ENCODE measurements around the gene CTTNBP2. TPM values are rescaled to one million over a fixed set of nuclear protein-coding genes. Genes with fewer than 3 reads are reported as not detected.

CTTNBP2 gene
- total RNA-seq, 1 donor from 2014 or later = 25.0 TPM

DNA sequence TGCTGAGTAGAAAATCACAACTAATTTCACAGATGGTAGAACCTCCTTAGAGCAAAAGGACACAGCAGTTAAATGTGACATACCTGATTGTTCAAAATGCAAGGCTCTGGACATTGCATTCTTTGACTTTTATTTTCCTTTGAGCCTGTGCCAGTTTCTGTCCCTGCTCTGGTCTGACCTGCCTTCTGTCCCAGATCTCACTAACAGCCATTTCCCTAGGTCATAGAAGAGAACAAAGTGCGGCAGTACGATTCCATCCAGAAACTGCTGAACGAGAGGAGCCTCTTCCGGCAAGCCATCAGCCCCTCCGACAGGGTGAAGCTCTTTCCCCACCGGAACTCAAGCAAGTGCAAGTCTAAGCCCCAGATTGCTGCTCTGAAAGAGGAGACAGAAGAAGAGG is 206.6 kb downstream of the CTTNBP2 start:
- no peak for TF ChIP-seq POLR2A (IDR thresholded peaks at IDR 0.05)
- TF ChIP-seq, protein P1, sequence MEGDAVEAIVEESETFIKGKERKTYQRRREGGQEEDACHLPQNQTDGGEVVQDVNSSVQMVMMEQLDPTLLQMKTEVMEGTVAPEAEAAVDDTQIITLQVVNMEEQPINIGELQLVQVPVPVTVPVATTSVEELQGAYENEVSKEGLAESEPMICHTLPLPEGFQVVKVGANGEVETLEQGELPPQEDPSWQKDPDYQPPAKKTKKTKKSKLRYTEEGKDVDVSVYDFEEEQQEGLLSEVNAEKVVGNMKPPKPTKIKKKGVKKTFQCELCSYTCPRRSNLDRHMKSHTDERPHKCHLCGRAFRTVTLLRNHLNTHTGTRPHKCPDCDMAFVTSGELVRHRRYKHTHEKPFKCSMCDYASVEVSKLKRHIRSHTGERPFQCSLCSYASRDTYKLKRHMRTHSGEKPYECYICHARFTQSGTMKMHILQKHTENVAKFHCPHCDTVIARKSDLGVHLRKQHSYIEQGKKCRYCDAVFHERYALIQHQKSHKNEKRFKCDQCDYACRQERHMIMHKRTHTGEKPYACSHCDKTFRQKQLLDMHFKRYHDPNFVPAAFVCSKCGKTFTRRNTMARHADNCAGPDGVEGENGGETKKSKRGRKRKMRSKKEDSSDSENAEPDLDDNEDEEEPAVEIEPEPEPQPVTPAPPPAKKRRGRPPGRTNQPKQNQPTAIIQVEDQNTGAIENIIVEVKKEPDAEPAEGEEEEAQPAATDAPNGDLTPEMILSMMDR (IDR thresholded peaks at IDR 0.05) = no peak
- TF ChIP-seq POLR2AphosphoS5 (IDR thresholded peaks at IDR 0.05; ENCODE audit: insufficient read depth in 1 of 2, low read depth in 1 of 2) = no peak
- no peaks in the 10 kb centered on the region for H3K4me1 ChIP-seq
- H3K36me3 ChIP-seq = no peaks in the 10 kb centered on the region
- no peaks in the 10 kb centered on the region for H3K9me3 ChIP-seq
- H3K27me3 ChIP-seq = no peaks in the 10 kb centered on the region
- intact Hi-C loops (cut with DNase I) = no loop called here
- DNase-seq (ENCODE audit: extremely low spot score in 2 of 2) = no peak
- H3K4me3 ChIP-seq = no peak overlapping the region
- H3K27ac ChIP-seq = no peak overlapping the region

DNA sequence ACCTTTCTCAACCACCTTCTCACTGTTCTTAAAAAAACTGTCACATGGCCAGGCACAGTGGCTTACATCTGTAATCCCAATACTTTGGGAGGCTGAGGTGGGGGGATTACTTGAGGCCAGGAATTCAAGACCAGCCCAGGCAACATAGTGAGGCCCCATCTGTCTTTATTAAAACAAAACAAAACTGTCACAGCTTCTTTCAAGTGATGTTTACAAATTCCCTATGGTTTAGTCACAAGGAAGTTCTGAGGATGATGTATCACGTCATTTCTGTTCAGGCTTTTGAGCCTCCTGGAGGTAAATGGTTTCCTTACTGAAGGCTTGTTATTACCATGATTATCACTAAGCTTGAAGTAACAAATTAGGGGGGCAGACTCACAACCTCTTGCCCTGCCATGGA is 207.2 kb downstream of the CTTNBP2 start:
- Histone ChIP-seq H3K27ac (no peak overlapping the region), H3K4me3 (no peak overlapping the region), H3K9me3 (no peaks in the 10 kb centered on the region), H3K36me3 (no peaks in the 10 kb centered on the region), H3K4me1 (no peaks in the 10 kb centered on the region), H3K27me3 (no peaks in the 10 kb centered on the region)
- TF ChIP-seq, protein P1 (IDR thresholded peaks at IDR 0.05) = no peak
- TF ChIP-seq POLR2A (IDR thresholded peaks at IDR 0.05) (no peak), POLR2AphosphoS5 (IDR thresholded peaks at IDR 0.05; ENCODE audit: insufficient read depth in 1 of 2, low read depth in 1 of 2) (no peak)
- intact Hi-C loops (cut with DNase I) = no loop called here
- no peak for DNase-seq (ENCODE audit: extremely low spot score in 2 of 2)

DNA sequence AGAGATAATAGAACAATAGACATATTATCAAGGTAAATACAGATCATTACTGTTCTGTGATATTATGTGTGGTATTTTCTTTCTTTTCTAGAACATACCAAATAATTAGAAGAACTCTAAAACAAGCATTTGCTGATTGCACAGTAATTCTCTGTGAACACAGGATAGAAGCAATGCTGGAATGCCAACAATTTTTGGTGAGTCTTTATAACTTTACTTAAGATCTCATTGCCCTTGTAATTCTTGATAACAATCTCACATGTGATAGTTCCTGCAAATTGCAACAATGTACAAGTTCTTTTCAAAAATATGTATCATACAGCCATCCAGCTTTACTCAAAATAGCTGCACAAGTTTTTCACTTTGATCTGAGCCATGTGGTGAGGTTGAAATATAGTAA is 207.9 kb downstream of the CTTNBP2 start:
- intact Hi-C loops (cut with DNase I) = no loop called here
- DNase-seq (ENCODE audit: extremely low spot score in 2 of 2) = no peak
- Histone ChIP-seq H3K9me3 (no peaks in the 10 kb centered on the region), H3K27ac (no peak overlapping the region), H3K4me1 (no peaks in the 10 kb centered on the region), H3K4me3 (no peak overlapping the region), H3K36me3 (no peaks in the 10 kb centered on the region), H3K27me3 (no peaks in the 10 kb centered on the region)
- no peak for TF ChIP-seq POLR2A (IDR thresholded peaks at IDR 0.05)
- TF ChIP-seq, protein P1 (IDR thresholded peaks at IDR 0.05) = no peak
- TF ChIP-seq POLR2AphosphoS5 (IDR thresholded peaks at IDR 0.05; ENCODE audit: insufficient read depth in 1 of 2, low read depth in 1 of 2) = no peak

DNA sequence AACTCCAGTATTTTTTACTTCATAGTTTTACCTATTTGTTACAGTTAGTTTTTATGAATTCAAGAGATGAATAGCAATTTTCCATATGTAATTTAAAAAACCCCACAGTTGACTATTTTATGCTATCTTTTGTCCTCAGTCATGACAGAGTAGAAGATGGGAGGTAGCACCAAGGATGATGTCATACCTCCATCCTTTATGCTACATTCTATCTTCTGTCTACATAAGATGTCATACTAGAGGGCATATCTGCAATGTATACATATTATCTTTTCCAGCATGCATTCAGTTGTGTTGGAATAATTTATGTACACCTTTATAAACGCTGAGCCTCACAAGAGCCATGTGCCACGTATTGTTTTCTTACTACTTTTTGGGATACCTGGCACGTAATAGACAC is 209.2 kb downstream of the CTTNBP2 start:
- H3K27me3 ChIP-seq = no peaks in the 10 kb centered on the region
- H3K4me1 ChIP-seq = no peaks in the 10 kb centered on the region
- no peaks in the 10 kb centered on the region for H3K36me3 ChIP-seq
- H3K9me3 ChIP-seq = no peaks in the 10 kb centered on the region
- intact Hi-C loops (cut with DNase I) = no loop called here
- no peak overlapping the region for H3K4me3 ChIP-seq
- no peak for DNase-seq (ENCODE audit: extremely low spot score in 2 of 2)
- TF ChIP-seq, protein P1 (IDR thresholded peaks at IDR 0.05) = no peak
- TF ChIP-seq POLR2AphosphoS5 (IDR thresholded peaks at IDR 0.05; ENCODE audit: insufficient read depth in 1 of 2, low read depth in 1 of 2) (no peak), POLR2A (IDR thresholded peaks at IDR 0.05) (no peak)
- no peak overlapping the region for H3K27ac ChIP-seq

DNA sequence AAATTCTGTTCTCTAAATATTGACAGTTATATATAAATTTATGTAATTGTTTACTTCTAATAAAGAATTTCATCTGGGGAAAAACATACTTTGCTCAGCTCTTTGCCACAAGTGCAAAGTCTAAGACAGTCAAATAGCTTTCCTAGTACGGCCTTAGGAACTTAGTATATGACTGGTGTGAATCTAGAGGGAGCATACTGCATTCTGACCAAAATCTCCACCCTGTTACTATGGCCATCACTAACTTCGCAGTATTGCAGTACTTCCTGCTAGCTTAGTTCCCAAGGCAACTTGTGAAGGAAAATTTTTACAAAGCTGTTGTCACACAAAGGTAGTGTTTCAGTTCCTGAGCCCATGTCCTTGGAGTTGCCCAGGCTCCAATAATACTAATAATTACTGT is 211.9 kb downstream of the CTTNBP2 start:
- H3K4me3 ChIP-seq = no peak overlapping the region
- H3K36me3 ChIP-seq = no peaks in the 10 kb centered on the region
- H3K9me3 ChIP-seq = no peaks in the 10 kb centered on the region
- no peaks in the 10 kb centered on the region for H3K4me1 ChIP-seq
- intact Hi-C loops (cut with DNase I) = no loop called here
- no peak for DNase-seq (ENCODE audit: extremely low spot score in 2 of 2)
- H3K27me3 ChIP-seq = no peaks in the 10 kb centered on the region
- no peak for TF ChIP-seq POLR2A (IDR thresholded peaks at IDR 0.05)
- TF ChIP-seq, protein P1 (IDR thresholded peaks at IDR 0.05) = no peak
- TF ChIP-seq POLR2AphosphoS5 (IDR thresholded peaks at IDR 0.05; ENCODE audit: insufficient read depth in 1 of 2, low read depth in 1 of 2) = no peak
- H3K27ac ChIP-seq = no peak overlapping the region
